Bone marrow (tissue), 2 donors: ENCODE data around the gene DAPK1.

Experiments used
- DNase-seq, 2 donors: peaks; one replicate each; lab custom pipeline; 2025; lab: John Stamatoyannopoulos, UW

Gene DAPK1

DNA sequence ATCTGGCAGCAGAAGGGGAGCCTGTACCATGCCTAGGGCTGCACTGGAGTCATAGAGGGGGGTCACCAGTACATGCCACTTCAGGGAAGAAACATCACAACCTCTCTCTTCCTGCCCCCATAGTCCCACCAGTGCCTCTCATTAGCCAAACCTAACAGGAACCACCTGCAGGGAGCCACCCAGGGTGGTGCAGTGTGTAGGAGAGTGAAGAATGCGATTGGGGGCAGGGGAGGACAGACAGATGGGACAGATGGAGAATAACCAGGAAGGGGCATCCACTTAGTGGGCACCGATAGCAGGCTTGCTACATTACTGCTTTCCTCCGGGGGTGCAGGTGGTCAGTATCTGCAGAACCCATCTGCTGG lies 19.2 kb downstream of the DAPK1 start:
- DNase-seq, result peak in 1 of 2 donors; percentile 44

- no peak for DNase-seq
Observed at GRCh38 chr9:87517732-87518131, 20.1 kb downstream of the DAPK1 start.

DNA sequence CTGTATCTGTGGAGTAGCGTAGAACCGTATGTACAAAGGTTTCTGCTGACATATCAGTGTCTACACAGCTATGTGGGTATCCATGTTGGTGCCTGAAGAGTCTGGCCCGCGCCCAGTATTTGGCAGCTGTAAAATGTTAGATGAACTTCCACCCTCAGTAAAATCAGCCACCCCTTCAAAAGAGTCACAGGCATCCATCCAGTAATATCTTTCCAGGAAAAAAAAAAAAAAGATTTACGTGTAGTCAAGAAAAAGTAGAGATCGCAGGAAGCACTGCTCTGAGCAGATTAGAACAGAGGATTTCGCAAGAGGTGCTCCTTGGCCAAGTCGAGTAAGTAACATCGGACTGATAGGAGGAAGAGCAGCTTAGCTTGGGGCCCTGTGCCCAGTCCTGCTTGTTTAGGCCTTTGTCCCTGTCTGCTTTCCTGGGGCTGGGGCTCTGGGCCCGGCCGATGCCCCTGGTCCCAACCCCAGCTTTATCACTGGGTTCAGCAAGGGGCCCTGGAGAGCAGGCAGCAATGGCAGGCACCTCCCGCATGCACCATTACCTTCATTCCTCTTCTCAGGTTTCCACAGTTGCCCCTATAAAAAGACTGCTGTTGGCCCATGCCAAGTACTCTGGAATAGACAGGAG lies 21.2 kb downstream of the DAPK1 start:
- DNase-seq, result peak in 1 of 2 donors; percentile 96

DNA sequence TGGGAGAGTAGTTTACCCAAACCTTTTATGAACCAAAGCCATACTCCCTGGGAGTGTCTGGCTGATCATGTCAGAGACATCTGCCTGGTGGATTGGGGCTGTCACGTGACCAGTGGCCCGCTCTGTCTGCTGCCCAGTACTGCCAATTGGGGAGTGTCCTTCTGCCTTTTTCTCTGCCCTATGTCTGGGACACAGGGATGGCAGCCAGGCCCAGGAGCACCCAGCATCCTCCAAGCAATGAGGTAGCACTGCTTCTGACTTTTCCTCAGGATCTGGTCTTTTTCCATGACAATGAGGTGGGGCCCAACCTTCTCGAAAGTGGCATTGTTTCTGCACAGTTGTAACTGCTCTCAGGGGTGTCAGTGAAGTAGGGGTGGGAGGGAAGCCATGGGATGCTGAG lies 21.8 kb downstream of the DAPK1 start:
- DNase-seq, result no peak

GRCh38 chr9:87520172-87520683 lies 22.6 kb downstream of the DAPK1 start:
- DNase-seq, result no peak

- no peak for DNase-seq
Observed at GRCh38 chr9:87521834-87522233, 24.2 kb downstream of the DAPK1 start.

- DNase-seq, result no peak
Observed at GRCh38 chr9:87524061-87524460, 26.4 kb downstream of the DAPK1 start.

GRCh38 chr9:87525546-87526303 lies 28.1 kb downstream of the DAPK1 start:
- DNase-seq, result no peak

GRCh38 chr9:87527211-87527916 lies 29.7 kb downstream of the DAPK1 start:
- DNase-seq, result no peak

GRCh38 chr9:87528969-87529368 lies 31.3 kb downstream of the DAPK1 start:
- no peak for DNase-seq

DNA sequence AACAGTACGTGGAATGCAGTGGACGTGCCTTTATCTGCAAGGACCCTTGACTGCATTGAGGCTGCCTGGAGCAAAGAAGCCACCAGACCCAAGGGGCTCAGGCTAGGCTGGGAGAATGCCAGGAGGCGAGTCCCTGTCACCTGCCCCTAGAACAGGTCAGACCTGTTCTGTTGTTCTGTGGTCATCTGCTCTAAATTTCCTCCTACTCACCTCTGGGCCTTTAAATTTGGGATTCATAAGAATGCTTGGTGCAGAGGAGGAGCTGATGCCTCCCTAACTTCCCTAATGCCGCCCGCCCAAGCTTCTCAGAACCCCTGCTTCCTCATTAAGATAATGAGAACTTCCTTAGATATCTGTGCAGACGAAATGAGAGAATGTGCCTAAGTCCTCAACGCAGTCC lies 32.0 kb downstream of the DAPK1 start:
- DNase-seq, result peak in 1 of 2 donors; percentile 52

DNA sequence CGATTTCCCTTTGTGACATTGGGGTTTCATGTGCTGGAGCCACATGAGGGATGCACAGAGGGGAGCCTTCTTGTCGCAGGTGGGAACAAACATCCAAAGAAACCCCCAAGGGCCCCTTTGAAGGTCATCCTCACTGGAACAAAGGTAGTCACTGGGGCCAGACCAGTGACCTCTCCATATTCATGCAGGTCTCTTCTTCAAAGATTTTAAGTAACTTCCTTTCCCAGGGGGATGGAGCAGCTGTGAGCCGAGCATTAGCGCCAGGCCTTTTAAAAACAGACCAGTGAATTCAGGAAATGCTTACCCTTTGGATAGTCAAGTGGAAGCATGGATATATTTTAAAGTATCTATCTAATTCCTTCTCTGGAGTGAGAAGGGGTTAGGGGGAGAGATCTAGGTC lies 33.0 kb downstream of the DAPK1 start:
- DNase-seq, result no peak

GRCh38 chr9:87531370-87532295 lies 34.0 kb downstream of the DAPK1 start:
- DNase-seq, result no peak

DNA sequence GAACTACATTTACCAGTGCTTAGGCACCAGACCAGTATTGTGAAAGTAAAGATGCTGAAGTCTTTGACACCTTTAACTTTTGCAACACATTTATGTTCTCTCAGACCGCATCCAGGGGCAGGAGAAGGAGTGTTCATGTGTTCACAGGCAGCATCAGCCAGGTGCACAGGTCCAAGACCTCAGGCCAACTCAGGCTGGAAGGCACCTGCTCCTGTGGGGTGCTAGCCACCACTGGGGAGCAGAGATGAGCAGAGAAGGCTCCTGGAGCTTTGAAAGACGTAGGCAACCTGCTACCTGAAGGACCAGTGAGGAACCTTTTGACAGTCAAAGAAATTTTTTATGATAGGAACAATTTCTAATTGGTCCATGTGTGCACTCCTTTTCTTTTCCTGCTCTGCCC lies 35.6 kb downstream of the DAPK1 start:
- no peak for DNase-seq

DNA sequence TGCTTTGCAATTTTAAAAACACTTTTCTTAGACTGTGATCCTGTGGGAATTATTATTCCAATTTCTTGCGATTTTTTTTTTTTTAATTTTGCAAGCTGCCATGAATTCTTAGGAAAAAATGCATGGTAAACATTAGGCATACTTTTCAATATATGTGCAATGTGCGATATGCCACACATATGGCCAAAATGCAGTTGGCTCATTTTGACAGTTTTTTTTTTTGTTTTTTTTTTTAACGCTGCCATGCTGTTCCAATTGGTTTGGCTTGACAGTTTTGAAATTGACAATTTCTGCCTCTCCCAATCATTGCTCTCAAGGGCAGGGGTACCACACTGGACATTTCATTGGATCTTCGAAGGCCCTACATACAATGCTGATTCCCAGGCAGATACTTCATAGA lies 36.4 kb downstream of the DAPK1 start:
- no peak for DNase-seq

DNA sequence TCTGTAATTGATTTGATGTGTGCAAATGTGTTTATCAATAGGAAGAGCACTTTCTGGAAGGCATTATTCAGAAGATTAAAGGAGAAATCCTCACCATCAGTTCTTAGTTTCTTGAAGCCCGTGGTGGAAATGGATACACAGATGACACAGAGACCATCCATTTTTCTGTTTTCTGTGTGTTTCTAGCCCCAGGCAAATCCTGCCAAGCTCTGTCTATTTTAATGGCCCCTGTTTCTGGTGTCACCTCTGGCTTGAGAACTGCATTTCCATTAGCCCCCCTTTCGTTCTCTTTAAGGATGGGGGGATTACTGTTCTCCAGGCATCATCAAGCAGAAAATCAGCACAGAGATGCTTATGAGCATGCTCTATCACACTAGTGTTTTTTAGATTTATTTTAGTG lies 37.3 kb downstream of the DAPK1 start:
- no peak for DNase-seq

- DNase-seq, result no peak
Observed at GRCh38 chr9:87535817-87536539, 38.3 kb downstream of the DAPK1 start.

DNA sequence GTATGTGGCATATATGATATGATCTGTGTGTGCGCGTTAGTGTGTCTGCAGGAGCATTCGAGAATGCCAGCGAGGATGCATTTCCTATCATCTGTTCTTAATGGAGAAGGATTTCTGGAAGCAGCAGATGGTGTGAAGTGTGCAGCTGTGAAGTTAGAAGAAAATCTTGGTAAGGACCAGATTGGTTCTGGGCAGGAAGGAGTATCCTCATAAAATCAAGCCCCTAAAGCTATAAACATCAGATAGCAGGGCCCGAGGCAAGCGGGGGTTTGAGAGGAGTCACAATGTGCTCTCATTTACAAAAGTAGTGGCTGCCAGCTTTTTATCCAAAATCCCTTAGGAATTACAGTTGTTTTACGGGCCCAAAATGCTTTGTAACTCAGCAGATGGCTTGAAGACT lies 40.0 kb downstream of the DAPK1 start:
- DNase-seq, result no peak

DNA sequence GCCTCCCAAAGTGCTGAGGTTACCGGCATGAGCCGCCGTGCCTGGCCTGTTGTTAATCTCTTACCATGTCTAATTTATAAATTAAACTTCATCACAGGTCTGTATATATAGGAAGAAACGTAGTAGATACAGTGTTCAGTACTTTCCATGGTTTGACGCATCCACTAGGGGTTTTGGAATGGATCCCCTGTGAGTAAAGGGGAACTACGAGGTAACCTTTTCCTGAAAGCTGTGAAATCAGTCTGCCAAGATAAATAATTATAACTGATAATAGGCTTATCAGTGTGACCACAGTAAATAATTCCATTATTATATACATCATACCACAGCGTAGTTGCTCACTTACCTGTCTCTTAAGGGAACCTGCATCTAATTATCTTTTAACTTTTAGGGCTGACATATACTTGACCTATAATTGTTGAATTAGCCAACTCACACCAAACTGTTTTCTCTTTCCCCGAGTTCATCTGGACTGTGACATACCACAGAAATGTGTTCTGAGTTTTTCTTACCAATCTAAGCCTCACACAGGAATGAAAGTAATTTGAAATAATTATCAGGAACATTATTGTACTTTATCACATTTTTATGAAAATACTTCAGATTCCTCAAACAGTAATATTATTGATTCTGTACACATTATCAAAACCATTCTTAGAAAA lies 42.9 kb downstream of the DAPK1 start:
- no peak for DNase-seq

- DNase-seq, result no peak
Observed at GRCh38 chr9:87541663-87542062, 44.0 kb downstream of the DAPK1 start.

DNA sequence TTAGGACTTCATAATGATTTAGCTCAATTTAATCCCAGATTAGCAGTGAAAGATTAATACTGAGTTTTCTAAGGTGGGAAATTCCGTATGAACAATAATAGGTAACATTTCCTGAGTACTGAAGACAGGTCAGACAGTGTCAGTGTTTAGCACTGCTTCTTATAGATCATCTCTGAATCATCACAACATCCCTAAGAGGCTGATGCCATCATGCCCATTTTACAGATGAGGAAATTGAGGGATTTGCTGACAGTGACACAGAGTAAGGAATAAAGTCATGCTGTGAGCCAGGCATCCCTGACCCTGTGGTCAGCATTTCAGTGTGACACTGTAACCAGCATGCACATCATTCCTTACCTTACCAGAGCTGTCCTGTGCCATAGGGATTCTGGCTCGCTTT lies 44.5 kb downstream of the DAPK1 start:
- DNase-seq, result no peak
